HepG2 (cell line): ENCODE results near the gene MKRN1. TPM values are rescaled to one million over a fixed set of nuclear protein-coding genes. Genes with fewer than 3 reads are reported as not detected.
A peak's percentile ranks its signal among the peaks of the same experiment; 100 is the strongest.

Source experiments
- ATAC-seq: fragments of 200-7000 bp; cut with Tn5 transposase; 3 replicates; pipeline ENCODE4 v1.9.1; 2020; ENCODE audit warnings: mild to moderate bottlenecking, moderate library complexity
- BruUV-seq: library from RNA; stranded (reverse); fragments of 400-500 nt; replicated peaks from 2 replicates; lab custom pipeline; 2021; lab: Mats Ljungman, UMichigan
- CTCF ChIA-PET: fragments of 300-600 bp; formaldehyde crosslinking; extraction: SDS; loops from one replicate; lab custom pipeline; 2021; ENCODE audit warnings: low total read pairs, inconsistent platforms, low intra/inter-chr PET ratio; lab: Yijun Ruan, JAX
- POLR2A ChIA-PET: fragments of 350-600 bp; sonication (Branson Sonifier 250); formaldehyde crosslinking; loops from one replicate; lab custom pipeline; 2020; ENCODE audit warnings: antibody characterized with exemption, inconsistent platforms; lab: Yijun Ruan, JAX
- DNase-seq: peaks from one replicate; pipeline ENCODE4 v3.0.0-alpha.2; 2015; ENCODE audit warnings: low spot score
- FAIRE-seq: peaks from 3 replicates; lab custom pipeline; 2011; peaks lifted over from hg19 to GRCh38; lab: Jason Lieb, UNC
- H2AFZ ChIP-seq: one replicate; pipeline ENCODE4 v1.6.1; 2011; ENCODE audit warnings: low read length, inconsistent platforms
- H3K27ac ChIP-seq: fragments of 300-600 bp; 3 replicates; pipeline ENCODE4 v1.8.0; 2011; ENCODE audit warnings: mixed run types, mild to moderate bottlenecking, mixed read lengths, low read length, inconsistent platforms; ENCODE audit not compliant: insufficient read depth; ENCODE audit errors: extremely low read length
- H3K27me3 ChIP-seq, 2 experiments: fragments of 200-600 bp in 1 of 2; 2 replicates in 1 of 2; 3 replicates in 1 of 2; pipeline versions ENCODE4 v1.6.0 to v1.8.0; 2011; ENCODE audit warnings: low read length in 2 of 2, mild to moderate bottlenecking in 2 of 2, moderate library complexity in 2 of 2, inconsistent platforms in 1 of 2; ENCODE audit not compliant: insufficient read depth in 2 of 2, control insufficient read depth in 1 of 2
- H3K36me3 ChIP-seq, 2 experiments: fragments of 200-600 bp in 1 of 2; replicated peaks in 1 of 2; 2 replicates in 1 of 2; 3 replicates in 1 of 2; pipeline versions ENCODE4 v1.5.1 to v1.8.0; 2011; ENCODE audit warnings: low read length in 2 of 2, inconsistent platforms in 1 of 2; ENCODE audit not compliant: insufficient read depth in 2 of 2, control insufficient read depth in 1 of 2
- H3K4me1 ChIP-seq: 2 replicates; pipeline ENCODE4 v1.5.1; 2012; ENCODE audit warnings: low read length, inconsistent platforms; ENCODE audit not compliant: insufficient read depth
- H3K4me2 ChIP-seq: 2 replicates; pipeline ENCODE4 v1.6.0; 2011; ENCODE audit warnings: low read depth, low read length, inconsistent platforms
- H3K4me3 ChIP-seq, 3 experiments: fragments of 200-600 bp in 1 of 3; sonication (generic), shearing (Covaris generic) in 1 of 3; replicated peaks in 1 of 3; 2 replicates each; pipeline ENCODE4 v1.5.1; 2011 to 2016; ENCODE audit warnings: low read length in 3 of 3, inconsistent platforms in 2 of 3, low read depth in 2 of 3, mild to moderate bottlenecking in 2 of 3, control low read depth in 1 of 3, mixed read lengths in 1 of 3; ENCODE audit not compliant: insufficient read depth in 1 of 3
- H3K79me2 ChIP-seq: one replicate; pipeline ENCODE4 v1.6.1; 2011; ENCODE audit warnings: low read length, inconsistent platforms; ENCODE audit not compliant: insufficient read depth
- H3K9ac ChIP-seq: 2 replicates; pipeline ENCODE4 v1.6.0; 2011; ENCODE audit warnings: mild to moderate bottlenecking, low read depth, low read length, inconsistent platforms; ENCODE audit not compliant: insufficient read depth
- H3K9me3 ChIP-seq: 2 replicates; pipeline ENCODE4 v1.5.1; 2012; ENCODE audit warnings: mild to moderate bottlenecking, low read length
- H4K20me1 ChIP-seq: 2 replicates; pipeline ENCODE4 v1.6.0; 2011; ENCODE audit warnings: inconsistent platforms, mild to moderate bottlenecking, low read length, moderate library complexity; ENCODE audit not compliant: insufficient read depth
- LCORL ChIP-seq, 2 experiments: fragments of 450-650 bp in 1 of 2; sonication (generic) in 1 of 2; formaldehyde crosslinking in 1 of 2; IDR thresholded peaks; 2 replicates each; pipeline versions ENCODE4 v1.5.0 to v1.6.1; 2017 to 2020; ENCODE audit warnings: antibody characterized with exemption in 1 of 2, missing genetic modification reagents in 1 of 2
- POLR2G ChIP-seq: fragments of 200-400 bp; formaldehyde crosslinking; IDR thresholded peaks from 2 replicates; pipeline ENCODE4 v1.6.1; 2018; ENCODE audit warnings: mild to moderate bottlenecking, low read depth, low read length, moderate library complexity
- XRCC5 ChIP-seq: fragments of 200-400 bp; formaldehyde crosslinking; optimal IDR thresholded peaks from 2 replicates; pipeline ENCODE3; 2017; ENCODE audit warnings: mild to moderate bottlenecking, low read length
- ZFP36 ChIP-seq: fragments of 150-350 bp; IDR thresholded peaks from 2 replicates; pipeline ENCODE4 v1.6.1; 2018; ENCODE audit warnings: borderline replicate concordance, low read length, low read depth; ENCODE audit not compliant: partially characterized antibody
- WGBS: methylation state at CpG from one replicate; pipeline ENCODE4 v1.1.6; 2017; ENCODE audit warnings: low lambda C conversion rate; 5-methylcytosine and 5-hydroxymethylcytosine counted together
- in situ Hi-C: cut with HindIII; loops from 2 replicates; pipeline ENCODE4 v1.10.0; 2017; ENCODE audit warnings: low pct_unique_long_range_greater_than_20kb; ENCODE audit not compliant: extremely low pct_ligation_motif_present
- intact Hi-C: fragments of 100-400 bp; cut with micrococcal nuclease; formaldehyde crosslinking; loops from one replicate; pipeline ENCODE4 v1.10.0; 2022; ENCODE audit not compliant: unreplicated experiment
- polyA plus RNA-seq, 8 experiments: library from polyadenylated mRNA; depleted of rRNA in 3 of 8; stranded (reverse) in 7 of 8; unstranded in 1 of 8; fragments of >200 nt; fragmentation: Illumina TruSeq in 4 of 8; extraction: Trizol in 4 of 8; gene quantifications; 2 replicates each; pipeline versions ENCODE4 v1.2.1 to v1.2.3, GENCODE V29; 2011 to 2016; ENCODE audit warnings: low read depth in 4 of 8, missing spikeins in 1 of 8, mixed read lengths in 1 of 8; ENCODE audit not compliant: insufficient read depth in 1 of 8
- total RNA-seq, 5 experiments: library from RNA; depleted of rRNA; stranded (reverse); fragments of >200 nt; fragmentation: Illumina TruSeq; extraction: Trizol; gene quantifications; 2 replicates each; pipeline ENCODE4 v1.2.3, GENCODE V29; 2016; ENCODE audit warnings: low read depth in 1 of 5

The MKRN1 gene
- total and polyA plus RNA-seq, 2 of the 13 experiments (the other 11 are each of a cell fraction or from before 2014, with no cell fraction given) = 28.5 to 32.8 TPM

- no peak for TF ChIP-seq ZFP36
Observed at GRCh38 chr7:140517546-140518369, 38.5 kb upstream of the MKRN1 start (continued).

- whole genome bisulfite sequencing = 2% methylated on average over 9 of the region's 9 CpGs
- CTCF ChIA-PET = no interaction called here
- no peak for FAIRE-seq
- Histone ChIP-seq H4K20me1 (no peaks in the 10 kb centered on the region), H3K27me3 (no peaks in the 10 kb centered on the region; a peak in 2 of 5 replicates), H3K9ac (no peak overlapping the region), H3K4me1 (peaks cover 14% of the 10 kb centered on the region; the same call in 1 of the 2 replicates), H3K27ac (no peak overlapping the region), H3K9me3 (no peaks in the 10 kb centered on the region), H3K4me3 (peak overlapping the region in 1 of 3 experiments; percentile 14; a peak in 1 of 6 replicates), H3K36me3 (no peaks in the 10 kb centered on the region)
- no TSS peak for BruUV-seq
- DNase-seq = peak; percentile 46
- intact Hi-C loops = no loop called here
- in situ Hi-C loops = no loop called here
- POLR2A ChIA-PET = no interaction called here
- TF ChIP-seq XRCC5 = peak; percentile 15
- peak; percentile 16; the same call in 1 of the 2 replicates for TF ChIP-seq LCORL (IDR thresholded peaks at IDR 0.05)
- TF ChIP-seq LCORL (CRISPR knock-in tag; IDR thresholded peaks at IDR 0.05) = no peak
- TF ChIP-seq POLR2G = no peak
- TF ChIP-seq, all 625 proteins: peak for 2
- Histone ChIP-seq H3K79me2 (no peaks in the 10 kb centered on the region), H3K4me2 (peak overlapping the region; percentile 54), H2AFZ (no peak overlapping the region)
- peak; percentile 85 for ATAC-seq
Observed at GRCh38 chr7:140512317-140513000, 33.2 kb upstream of the MKRN1 start.
